Nephron progenitor cell (in vitro differentiated cells): ENCODE results near the gene MEIS2.
A peak's percentile ranks its signal among the peaks of the same experiment; 100 is the strongest.

ENCODE experiments used
- DNase-seq: peaks from one replicate; pipeline ENCODE4 v3.0.0; 2021
- H3K27ac Mint-ChIP-seq: 2 replicates; pipeline ENCODE4 v1.8.0; 2021; ENCODE audit warnings: mild to moderate bottlenecking, moderate library complexity, mixed read lengths
- H3K27me3 Mint-ChIP-seq: 2 replicates; pipeline ENCODE4 v1.8.0; 2021; ENCODE audit warnings: mild to moderate bottlenecking, low read depth, mixed read lengths; ENCODE audit not compliant: poor library complexity
- H3K36me3 Mint-ChIP-seq: 2 replicates; pipeline ENCODE4 v1.8.0; 2021; ENCODE audit warnings: low read depth, mixed read lengths
- H3K4me1 Mint-ChIP-seq: 2 replicates; pipeline ENCODE4 v1.8.0; 2021; ENCODE audit warnings: mixed read lengths
- H3K4me3 Mint-ChIP-seq: 2 replicates; pipeline ENCODE4 v1.8.0; 2021; ENCODE audit warnings: mild to moderate bottlenecking, moderate library complexity, mixed read lengths
- H3K9me3 Mint-ChIP-seq: 2 replicates; pipeline ENCODE4 v1.8.0; 2021; ENCODE audit warnings: mild to moderate bottlenecking, moderate library complexity, mixed read lengths
- TF ChIP-seq, protein P1 (sequence below): fragments of 200-600 bp; sonication (generic); IDR thresholded peaks from 2 replicates; pipeline ENCODE4 v1.5.0; 2021; ENCODE audit warnings: antibody characterized with exemption

Gene MEIS2

DNA sequence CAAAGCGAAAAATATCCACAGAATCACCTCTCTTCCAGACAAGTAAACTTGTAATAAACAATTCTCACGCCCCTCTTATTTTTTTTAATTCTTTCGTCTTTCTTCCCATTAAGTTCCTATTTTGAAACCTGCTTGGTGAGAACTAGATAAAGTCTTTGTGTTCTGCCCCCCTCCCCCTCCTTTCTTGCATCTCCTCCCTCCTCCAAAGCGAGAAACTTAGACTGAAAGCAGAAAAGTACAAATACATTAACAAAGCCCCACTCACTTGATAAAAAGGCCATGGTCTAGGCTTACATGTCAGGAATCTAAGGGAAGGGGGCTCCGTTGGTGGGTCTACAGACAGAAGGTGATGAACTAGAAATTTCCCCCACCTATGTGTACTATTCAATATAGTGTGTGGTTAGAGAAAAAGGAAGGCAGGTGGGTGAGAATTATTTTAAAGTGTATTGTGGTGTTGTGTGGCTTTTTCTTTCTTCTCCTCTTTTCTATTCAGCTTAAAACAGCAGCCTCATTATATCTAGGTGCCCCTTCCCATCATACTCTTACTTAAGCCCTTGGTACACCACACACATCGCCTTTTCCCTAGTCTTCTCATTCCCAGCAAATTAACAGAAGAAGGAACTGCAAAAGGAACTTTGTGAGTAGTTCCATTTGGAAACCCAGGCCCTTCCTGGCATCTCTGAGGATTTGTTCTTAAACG is 215.3 kb downstream of the MEIS2 start:
- peaks cover 29% of the 10 kb centered on the region for H3K27me3 Mint-ChIP-seq
- H3K27ac Mint-ChIP-seq, result peak overlapping the region; percentile 86
- peaks cover 97% of the 10 kb centered on the region for H3K4me1 Mint-ChIP-seq
- H3K36me3 Mint-ChIP-seq, result no peaks in the 10 kb centered on the region
- no peaks in the 10 kb centered on the region for H3K9me3 Mint-ChIP-seq
- TF ChIP-seq, protein P1, sequence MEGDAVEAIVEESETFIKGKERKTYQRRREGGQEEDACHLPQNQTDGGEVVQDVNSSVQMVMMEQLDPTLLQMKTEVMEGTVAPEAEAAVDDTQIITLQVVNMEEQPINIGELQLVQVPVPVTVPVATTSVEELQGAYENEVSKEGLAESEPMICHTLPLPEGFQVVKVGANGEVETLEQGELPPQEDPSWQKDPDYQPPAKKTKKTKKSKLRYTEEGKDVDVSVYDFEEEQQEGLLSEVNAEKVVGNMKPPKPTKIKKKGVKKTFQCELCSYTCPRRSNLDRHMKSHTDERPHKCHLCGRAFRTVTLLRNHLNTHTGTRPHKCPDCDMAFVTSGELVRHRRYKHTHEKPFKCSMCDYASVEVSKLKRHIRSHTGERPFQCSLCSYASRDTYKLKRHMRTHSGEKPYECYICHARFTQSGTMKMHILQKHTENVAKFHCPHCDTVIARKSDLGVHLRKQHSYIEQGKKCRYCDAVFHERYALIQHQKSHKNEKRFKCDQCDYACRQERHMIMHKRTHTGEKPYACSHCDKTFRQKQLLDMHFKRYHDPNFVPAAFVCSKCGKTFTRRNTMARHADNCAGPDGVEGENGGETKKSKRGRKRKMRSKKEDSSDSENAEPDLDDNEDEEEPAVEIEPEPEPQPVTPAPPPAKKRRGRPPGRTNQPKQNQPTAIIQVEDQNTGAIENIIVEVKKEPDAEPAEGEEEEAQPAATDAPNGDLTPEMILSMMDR, result no peak
- peak overlapping the region; percentile 88 for H3K4me3 Mint-ChIP-seq
- no peak for DNase-seq

DNA sequence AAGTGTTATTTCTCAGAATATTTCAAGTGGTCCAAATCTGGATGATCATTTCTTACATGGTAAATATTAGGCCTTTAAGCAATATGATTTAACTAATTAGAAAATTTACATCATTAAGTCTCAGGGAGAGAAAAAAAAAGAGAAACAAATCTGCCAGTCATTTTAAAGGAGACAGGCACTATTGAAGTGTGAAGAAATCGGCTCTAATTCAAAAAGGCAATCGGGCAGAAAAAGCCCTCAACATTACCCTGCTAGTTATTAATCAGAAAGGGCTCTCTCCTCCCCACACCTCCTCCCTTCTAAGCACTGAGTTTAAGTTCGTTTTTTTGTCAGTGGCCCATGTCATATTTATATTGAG is 215.9 kb downstream of the MEIS2 start:
- Mint-ChIP-seq H3K27me3 (peaks cover 33% of the 10 kb centered on the region), H3K4me3 (peak overlapping the region; percentile 88), H3K4me1 (peaks cover 96% of the 10 kb centered on the region), H3K9me3 (no peaks in the 10 kb centered on the region), H3K27ac (peak overlapping the region; percentile 86), H3K36me3 (no peaks in the 10 kb centered on the region)
- DNase-seq, result no peak
- TF ChIP-seq, protein P1, result no peak

DNA sequence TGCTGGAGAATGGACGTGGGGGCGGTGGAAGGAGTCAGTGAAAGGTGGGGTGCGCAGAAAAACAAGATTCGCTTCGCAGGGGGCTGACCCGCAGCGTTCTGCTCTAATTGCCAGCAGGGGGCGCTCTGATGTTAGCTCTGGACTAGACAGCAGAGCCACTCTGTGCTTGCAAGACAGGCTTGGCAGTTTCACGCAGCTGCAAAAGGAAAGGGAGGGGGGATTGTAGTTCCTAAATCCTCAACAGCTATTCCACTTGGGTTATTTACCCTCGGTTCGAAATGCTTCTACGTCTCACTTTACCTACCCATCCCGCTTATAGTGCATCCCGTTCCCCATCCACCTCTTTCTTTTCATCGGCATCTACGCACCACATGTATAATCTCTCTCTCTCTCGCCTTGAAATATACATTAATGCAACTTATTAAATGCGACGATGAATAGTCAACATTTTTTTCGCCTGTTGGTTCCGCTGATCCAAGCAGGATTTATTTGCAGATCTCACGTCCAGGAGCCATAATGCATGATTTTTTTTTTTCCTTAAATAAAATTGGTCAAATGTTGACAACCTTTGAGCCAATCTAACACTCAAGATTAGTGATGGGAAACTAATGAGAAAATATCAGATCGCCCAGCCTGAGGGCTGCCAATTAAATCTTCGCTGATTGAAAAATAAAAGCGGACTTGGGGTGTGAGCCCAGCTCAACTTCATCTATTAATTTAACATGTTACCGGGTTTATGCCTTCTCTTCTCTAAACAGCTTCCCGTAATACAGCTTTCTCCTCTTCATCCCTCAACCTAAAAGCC is 216.4 kb downstream of the MEIS2 start:
- Mint-ChIP-seq H3K4me1 (peaks cover 96% of the 10 kb centered on the region), H3K27me3 (peaks cover 36% of the 10 kb centered on the region), H3K9me3 (no peaks in the 10 kb centered on the region), H3K36me3 (no peaks in the 10 kb centered on the region), H3K27ac (peak overlapping the region; percentile 70), H3K4me3 (peak overlapping the region; percentile 88)
- peak; percentile 93 for DNase-seq
- TF ChIP-seq, protein P1, result peak; percentile 85

DNA sequence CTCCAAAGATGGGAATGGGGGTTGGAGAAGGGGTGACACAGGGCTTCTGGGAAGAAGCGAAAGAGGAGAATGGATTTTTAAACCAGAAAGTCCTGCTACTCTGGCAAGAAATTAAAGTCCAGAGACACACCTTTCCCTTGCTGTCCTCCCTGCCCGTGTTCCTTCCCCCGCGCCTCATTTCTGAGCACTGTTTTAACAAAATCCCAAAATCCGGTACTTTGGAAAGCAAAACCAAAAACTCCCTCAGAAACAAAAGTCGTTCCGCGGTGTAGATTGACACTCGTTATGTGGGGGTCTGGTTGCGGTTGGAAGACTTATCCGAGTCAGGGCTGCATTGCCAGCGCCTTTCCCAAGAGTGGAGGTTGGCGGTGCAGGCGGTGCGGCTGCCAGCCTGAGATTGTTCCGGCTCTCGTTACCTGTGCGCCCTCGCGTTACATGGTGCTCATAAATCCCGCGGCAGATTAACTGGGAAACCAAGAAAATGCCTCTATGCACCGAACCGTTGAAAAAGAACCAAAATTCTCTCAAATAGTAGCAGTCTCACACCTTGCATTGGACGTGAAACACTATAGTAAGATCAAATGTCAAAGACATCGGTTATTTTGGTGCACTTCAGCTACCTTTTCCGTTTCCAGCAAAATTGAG is 217.7 kb downstream of the MEIS2 start:
- Mint-ChIP-seq H3K36me3 (no peaks in the 10 kb centered on the region), H3K27ac (peak overlapping the region; percentile 78), H3K4me1 (peaks cover 97% of the 10 kb centered on the region), H3K4me3 (peak overlapping the region; percentile 88), H3K9me3 (no peaks in the 10 kb centered on the region), H3K27me3 (peaks cover 41% of the 10 kb centered on the region)
- TF ChIP-seq, protein P1, result no peak
- DNase-seq, result peak; percentile 50

DNA sequence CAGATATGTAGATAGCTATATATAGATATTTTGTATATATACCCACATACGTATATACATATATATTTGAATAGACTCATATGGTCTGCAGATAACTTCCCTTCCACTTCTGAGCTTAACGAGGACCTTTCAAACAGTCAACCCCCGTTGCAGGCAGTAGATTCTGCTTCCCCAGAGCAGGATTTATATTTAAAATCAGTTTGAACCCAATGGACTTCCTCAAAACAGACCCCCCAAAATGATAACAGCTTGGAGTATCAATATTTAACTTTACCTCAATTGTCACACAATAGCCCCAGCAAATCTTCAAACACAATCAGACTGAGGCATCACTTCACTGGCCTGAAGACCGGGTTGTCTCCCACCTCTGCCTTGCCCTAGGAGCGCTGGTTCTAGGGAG is 218.3 kb downstream of the MEIS2 start:
- Mint-ChIP-seq H3K4me1 (peaks cover 97% of the 10 kb centered on the region), H3K27me3 (peaks cover 41% of the 10 kb centered on the region), H3K27ac (no peak overlapping the region), H3K36me3 (no peaks in the 10 kb centered on the region), H3K9me3 (no peaks in the 10 kb centered on the region), H3K4me3 (peak overlapping the region; percentile 88)
- TF ChIP-seq, protein P1, result no peak
- no peak for DNase-seq
